SKM-1 treated with dmso at 0.1 percent for 144 hours (cell line): Measurements from ENCODE around the gene CDON.

Source experiments
- DNase-seq: peaks from one replicate; lab custom pipeline; 2025; ENCODE audit not compliant: unreplicated experiment; lab: John Stamatoyannopoulos, UW

CDON gene, protein sequence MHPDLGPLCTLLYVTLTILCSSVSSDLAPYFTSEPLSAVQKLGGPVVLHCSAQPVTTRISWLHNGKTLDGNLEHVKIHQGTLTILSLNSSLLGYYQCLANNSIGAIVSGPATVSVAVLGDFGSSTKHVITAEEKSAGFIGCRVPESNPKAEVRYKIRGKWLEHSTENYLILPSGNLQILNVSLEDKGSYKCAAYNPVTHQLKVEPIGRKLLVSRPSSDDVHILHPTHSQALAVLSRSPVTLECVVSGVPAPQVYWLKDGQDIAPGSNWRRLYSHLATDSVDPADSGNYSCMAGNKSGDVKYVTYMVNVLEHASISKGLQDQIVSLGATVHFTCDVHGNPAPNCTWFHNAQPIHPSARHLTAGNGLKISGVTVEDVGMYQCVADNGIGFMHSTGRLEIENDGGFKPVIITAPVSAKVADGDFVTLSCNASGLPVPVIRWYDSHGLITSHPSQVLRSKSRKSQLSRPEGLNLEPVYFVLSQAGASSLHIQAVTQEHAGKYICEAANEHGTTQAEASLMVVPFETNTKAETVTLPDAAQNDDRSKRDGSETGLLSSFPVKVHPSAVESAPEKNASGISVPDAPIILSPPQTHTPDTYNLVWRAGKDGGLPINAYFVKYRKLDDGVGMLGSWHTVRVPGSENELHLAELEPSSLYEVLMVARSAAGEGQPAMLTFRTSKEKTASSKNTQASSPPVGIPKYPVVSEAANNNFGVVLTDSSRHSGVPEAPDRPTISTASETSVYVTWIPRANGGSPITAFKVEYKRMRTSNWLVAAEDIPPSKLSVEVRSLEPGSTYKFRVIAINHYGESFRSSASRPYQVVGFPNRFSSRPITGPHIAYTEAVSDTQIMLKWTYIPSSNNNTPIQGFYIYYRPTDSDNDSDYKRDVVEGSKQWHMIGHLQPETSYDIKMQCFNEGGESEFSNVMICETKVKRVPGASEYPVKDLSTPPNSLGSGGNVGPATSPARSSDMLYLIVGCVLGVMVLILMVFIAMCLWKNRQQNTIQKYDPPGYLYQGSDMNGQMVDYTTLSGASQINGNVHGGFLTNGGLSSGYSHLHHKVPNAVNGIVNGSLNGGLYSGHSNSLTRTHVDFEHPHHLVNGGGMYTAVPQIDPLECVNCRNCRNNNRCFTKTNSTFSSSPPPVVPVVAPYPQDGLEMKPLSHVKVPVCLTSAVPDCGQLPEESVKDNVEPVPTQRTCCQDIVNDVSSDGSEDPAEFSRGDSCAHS (N-terminal part only)

DNA sequence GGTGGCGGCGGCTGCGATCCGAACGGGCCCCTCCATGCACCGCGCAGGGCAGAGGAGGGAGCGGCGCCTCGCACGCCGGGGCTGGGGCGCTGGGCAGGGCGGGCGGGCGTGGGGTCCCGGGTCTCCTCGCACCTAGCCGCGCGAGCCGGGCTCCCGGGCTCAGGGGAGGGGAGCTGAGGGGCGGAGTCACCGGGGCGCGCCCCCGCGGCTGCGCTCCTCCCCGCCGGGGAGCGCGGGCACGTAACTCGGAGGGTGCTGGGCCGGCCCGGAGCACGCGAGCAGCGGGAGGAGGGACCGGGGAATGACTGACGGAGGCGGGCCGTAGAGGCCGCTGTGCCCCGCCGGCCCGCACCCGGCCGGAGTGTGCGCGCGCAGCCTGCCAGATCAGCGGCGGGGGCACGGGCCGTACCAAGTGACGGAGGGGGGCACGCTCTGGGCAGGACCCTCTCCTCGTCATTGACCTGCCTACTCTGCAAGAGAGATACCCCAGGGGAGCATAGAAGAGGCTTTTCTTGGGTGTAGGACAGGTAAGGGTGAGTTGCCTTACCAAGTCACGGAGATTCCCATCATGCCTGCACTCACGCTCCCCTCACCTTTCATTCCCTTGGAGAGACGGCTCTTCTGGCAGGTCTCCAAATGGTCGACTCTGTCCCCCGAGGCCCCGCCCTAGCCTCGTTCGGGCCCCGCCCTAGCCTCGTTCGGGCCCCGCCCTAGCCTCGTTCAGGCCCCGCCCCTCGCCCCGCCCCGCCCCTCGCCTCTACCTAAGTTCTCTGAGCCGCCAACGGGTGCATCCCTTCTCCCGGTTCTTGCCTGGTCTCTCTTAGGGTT, at the start of gene CDON:
Gene CDON, minus strand, starts transcription at position 188 of the 828 bp plus-strand sequence. CDS start 39,390 bp downstream, outside the sequence.
- peak; percentile 93 for DNase-seq

DNA sequence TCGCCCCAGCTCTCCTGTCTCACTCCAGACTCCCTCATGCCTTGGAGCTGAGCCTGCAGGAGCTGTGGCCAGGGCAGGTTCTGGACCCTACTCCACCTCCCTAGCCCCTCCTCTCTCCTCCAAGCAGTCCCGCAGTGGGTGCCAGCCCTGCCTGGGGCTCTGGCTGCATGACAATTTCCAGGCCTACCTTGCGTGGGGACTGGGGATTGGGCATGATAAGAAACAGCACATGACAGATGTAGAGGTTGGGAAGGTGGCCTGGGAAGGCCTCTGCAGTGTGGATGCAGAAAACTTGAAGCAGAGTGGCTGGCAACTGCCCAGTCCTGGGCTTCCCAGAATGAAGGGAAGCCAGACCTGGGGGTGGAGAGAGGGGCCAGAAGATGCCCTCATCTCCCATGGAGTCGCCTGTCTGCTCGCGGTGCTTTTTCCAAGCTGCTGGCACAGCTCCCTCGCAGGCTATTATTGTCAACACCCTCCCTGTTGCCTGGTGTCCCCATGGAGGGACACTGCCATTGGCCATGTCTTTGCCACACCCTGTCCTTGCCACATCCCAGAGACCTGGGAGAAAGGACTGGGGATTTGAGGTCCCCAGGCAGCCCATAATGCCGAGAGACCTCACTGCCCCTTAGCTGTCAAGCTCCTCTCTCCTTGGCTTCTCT, 48.9 kb upstream of the CDON start:
- no peak for DNase-seq

DNA sequence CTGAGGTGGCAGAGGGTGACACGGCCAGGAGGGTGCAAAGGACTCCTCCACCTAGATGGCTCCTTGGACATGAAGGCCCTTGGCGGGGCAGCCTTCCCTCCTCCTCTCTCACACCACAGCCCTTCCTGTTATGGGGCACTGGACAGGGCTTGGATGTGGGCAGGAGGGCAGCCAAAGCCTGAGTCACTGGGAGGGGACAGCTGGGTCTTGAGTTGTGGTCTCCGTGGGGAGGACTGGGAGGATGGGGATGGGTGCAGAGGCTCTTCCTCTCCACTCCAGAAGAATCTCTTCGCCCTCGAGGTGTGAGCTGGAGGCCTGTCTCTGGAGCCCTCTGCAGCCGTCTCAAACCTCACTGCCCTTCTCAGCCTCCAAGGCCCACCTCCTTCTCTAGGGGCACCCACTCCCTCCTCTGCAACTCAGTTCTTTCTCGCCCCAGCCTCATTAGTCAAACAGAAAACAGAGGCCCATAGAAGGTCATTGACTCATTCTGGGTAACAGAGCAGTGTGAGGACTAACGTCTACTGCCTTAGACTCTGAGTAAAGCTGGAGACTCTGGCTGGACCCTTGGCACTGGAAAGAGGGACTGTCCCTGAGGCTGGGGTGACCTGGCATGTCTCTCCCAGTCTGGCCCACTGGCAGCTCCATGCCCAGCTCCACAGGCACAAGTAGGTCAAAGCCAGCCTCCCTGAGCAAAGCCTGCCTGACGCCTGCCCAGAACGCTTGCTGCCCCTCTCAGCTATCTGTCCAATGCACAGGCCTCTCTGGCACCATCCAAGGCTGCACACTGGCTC, 47.5 kb upstream of the CDON start:
- no peak for DNase-seq

DNA sequence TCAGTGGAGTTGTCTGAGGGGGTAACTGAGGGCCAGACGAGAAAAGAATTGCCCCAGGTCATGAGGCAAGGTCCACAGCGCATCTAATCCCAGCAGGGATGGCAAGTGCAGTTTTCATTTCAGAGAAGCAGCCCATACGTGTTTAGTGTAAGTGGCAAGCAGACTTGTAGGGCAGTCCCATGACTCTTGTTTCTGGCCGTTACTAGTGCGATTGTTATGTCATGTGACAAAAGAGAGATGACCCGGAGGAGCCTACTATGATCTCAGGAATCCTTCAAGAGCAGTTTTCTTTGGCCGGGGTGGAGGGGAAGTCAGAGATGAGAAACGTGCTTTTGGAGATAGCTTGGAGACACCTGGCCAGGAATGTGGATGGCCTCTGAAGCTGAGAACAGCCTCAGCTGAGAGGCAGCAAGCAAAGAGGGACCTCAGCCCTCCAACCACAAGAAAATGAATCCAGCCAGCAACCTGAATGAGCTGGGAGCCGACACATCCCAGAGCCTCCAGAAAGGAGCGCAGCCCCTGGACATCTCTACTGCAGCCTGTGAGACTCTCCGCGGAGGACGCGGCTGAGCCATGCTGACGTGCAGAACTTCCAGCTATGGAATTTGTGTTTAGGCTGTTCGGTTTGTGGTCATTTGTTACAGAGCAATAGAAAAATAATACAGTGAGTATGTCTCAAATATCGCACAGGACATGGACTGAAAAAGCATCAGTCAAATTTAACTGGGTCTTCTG, 44.1 kb upstream of the CDON start:
- DNase-seq, result no peak

DNA sequence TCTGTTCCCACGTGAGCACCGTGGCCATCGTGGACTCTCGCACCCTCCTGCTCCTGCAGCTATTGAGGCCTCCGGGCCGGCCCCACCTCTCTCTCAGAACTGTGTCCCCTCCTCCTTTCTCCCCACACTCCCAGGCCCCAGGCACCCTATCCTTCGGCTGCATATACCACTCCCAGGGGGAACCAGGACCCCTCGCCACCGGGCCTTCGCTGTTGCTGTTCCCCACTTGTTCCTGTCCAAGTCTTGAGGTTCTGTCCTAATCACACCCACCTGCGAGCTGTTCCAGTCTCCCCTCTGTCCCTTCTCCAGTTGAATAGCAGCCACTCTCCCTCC, 43.0 kb upstream of the CDON start:
- DNase-seq, result no peak

DNA sequence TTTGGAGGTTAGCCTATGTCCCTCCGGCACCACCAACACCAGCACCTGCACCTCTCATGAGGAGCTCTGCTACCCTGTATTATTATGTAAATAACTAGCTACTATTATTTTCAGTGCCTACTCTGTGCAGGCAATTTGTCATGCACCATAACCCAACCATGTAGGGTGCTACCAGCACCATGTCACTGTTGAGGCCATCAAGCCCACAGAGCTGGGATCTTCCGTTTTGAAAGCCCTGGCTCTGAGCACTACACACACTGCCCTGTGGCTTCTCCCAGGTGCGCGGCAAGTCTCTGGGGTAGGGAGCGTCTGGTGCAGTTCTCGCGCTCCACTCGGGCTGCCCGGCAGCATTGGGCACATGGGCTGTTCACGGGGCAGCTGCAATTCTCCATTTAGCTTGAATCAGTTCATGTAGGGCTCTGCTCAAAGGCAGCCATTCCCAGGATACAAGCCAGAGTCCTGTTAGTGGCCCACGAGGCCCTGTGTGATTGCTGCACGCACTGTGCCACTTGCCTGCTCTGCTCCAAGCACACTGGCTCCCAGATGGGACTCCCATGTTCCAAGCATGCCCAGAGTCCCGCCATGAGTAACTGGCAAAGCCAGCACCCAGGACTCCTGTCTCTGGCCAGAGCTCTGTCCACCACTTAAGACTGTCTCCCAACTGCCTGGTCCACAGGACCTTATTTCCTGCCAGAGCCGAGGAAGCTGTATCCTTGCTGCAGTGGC, 42.5 kb upstream of the CDON start:
- DNase-seq, result no peak

DNA sequence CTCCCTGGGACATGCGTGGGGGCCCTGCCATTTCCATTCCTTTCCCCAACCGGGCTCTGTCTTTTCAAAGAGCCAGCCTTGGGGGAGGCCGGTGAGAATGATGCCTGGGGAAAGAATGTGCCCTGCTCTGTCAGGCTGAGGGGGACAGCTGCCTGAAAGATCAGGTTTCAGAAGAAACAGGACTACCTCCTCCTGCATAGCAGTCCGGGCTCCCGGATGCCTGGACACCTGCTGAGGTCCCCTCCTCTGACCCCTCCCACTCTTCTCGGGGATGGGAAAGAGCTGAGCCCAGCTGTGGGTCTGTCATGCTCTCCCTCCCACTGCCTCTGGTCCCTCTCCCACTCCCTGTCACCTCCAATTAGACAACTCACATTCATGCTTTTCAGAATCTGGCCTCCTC, 41.8 kb upstream of the CDON start:
- DNase-seq, result no peak

DNA sequence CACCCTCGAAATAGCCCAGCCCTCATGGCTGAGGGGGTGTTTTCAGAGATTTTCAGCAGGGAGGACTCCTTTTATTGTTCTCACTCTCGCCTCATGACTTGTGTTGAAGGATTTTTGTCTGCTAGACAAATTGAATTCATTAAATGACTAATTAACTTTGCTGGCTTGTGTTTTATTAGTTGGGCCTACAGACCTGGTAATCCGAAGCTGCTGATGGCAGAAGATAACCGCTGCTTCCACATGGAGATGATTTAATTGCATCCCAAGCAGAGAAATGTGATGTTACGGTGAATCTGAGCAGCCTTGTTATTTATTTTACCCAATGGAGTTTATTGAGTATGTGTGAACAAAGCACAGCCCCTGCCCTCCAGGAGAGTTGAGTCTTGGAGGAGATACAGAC, 40.5 kb upstream of the CDON start:
- no peak for DNase-seq

DNA sequence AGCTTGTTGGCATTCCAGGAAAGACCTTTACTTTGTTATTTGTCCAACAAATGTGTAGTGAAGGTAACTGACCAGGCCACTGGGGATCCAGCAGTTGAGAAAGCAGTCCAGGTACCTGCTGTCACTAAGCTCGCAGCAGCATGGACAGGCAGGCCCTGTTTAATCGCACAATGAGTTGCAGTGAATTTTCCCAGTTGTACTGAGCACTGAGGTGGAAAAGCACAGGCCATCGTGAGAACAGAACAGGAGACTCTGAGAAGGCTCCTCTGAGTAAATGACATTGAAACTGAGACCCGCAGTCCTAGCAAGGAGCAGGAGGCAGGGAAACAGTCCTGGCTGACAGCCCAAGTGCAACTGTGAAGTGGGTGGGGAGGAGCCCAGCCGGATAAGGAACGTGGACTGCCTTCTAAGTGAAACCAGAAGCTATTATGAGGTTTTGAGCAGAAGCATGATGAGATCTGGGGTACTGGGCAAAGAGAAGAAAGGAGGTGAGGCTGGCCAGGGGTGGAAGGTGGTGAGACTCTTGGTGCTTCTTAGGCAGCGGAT, 39.8 kb upstream of the CDON start:
- DNase-seq, result no peak

DNA sequence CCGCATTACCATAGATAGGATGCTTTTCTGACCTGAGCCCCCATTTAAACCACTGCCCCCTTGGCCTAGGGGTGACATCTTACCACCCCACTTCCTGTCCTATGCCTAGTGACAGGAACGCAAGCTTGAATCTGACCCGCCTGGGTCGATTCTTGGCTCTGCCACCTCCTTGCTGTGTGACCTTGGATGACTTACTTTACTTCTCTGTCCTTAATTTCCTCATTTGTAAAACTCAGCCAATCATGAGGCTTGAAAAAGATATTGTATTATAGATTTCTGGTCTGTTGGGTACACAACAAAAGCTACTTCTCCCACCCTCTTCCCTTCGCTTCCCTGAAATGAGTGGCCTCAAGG, 39.2 kb upstream of the CDON start:
- DNase-seq, result no peak

DNA sequence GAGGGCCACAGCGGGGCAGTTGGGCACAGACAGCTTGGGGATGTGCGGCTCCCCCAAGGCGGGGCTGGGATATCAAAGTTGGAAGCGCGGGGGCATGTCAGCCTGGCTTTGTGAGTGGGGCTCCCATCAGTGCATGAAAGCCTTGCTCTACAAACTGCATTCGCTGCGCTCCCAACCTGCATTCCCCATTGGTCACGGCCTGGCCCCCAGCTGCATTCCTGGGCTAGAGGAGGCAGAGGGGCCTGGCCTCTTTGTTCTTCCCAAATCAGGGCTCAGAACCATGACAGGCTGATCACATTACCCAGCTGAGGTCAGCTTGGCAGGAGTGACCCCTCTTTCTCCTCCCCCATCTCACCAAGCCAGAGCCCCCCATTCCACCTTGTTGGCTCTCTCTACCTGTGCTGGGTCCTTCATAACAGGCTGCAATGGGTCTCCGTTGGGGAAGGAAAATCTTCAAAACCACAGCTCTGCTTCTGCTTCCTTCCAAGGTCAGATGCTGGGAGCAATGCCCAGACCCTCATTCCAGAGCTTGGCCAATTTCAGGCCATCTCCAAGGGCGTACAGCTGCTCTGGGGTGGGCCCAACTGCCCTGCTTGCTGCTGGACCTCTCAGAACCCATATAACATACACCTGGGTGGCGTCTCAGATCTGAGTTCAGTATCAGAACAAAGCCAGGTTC, 38.7 kb upstream of the CDON start:
- no peak for DNase-seq

DNA sequence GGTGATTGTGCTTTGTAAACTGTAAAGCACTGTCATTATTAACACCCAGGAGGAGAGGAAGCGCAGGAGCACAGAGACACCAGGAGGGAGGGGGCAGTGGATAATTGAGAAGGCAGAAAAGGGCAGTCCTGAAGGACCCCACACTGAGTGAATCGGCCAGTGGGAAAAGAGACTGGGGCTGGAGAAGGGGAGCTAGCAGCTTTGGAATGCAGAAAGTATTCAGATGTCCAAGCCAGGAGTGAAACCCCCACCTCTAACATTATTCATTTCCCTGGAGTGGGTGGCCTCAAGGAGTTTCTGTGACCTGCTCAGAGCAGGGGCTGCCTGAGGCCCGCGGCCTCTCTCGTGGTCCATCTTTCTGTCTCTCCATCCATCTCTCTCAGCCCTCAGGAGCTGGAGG, 38.0 kb upstream of the CDON start:
- no peak for DNase-seq

DNA sequence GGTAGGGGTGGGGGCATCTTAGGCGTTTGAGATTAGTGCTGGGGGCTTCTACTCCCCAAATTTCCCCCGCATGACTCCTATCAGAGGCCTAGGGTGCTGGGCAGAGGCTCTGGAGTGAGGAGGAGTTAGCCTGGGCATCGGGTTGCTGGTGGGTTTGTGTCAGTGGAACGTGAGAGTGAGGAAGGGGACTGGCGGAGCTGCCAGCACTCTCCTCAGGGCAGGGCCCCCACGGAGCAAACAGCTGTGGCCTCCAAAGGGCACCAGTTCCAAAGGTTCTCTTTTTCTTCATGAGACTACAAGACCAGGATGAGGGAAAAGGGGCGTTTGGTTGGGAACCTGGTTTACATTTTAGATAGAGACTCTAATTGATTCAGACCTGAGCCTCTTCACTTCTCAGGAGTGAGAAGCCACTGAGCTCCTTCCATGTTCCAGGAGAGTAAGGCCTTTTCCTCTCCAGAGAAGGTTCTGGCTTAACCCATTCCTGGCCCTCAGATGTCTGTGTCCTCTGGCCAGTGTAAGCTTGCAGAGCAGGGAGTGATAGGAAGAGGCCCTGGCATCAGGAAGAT, 35.6 kb upstream of the CDON start:
- no peak for DNase-seq

DNA sequence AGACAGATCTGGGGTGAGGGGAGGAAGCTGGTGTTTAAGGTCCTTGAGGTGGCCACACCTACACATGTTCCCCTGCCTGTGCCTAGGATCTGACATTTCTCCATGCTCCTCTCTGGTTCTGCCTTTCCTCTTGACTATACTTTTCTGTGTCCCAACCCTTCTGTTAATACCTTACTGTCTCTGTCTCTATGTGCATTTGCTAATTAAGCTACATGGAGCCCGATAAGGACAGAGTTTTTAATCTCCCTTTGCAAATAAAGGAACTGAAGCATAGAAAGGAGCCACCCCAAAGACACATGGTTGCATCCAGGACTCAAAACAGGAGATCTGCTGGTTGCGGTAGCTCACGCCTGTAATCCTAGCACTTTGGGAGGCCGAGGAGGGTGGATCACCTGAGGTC, 33.1 kb upstream of the CDON start:
- DNase-seq, result no peak

DNA sequence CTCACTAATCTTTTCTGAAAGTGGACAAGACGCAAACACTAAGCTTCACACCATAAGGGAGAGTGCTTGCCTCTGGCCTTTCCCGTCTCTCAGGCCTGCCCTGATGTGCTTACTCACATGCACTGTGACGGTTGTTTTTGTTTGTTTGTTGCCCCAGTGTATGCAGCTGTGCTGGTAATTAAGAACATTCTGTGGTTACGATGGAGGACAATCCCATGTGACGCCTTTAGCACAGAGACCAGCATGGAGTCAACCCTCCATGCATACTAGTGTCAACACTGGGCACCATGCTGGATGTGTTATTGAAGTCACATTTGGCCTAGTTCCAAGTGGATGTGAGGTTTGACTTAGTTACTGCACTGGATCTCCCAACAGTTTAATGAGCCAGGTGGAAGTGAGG, 27.8 kb upstream of the CDON start:
- no peak for DNase-seq

DNA sequence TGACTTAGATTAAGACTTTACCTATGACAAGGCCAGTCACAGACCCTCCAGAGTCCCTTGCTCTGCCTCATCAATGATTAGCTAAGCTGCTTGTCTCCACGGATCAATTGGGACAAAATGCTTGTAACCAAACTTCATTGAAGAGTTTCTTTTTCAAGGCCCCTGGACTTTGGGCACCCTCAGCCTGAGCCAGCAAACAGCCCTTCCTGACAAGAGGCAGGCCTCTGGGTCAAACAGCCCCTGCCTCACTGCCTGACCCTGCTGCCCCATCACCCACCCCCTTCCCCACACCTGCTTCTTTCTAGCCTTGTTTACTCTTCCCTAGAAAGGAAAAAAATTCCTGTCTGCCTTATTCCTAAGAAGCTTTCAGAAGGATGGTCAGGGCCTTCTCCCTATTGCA, 26.3 kb upstream of the CDON start:
- no peak for DNase-seq

DNA sequence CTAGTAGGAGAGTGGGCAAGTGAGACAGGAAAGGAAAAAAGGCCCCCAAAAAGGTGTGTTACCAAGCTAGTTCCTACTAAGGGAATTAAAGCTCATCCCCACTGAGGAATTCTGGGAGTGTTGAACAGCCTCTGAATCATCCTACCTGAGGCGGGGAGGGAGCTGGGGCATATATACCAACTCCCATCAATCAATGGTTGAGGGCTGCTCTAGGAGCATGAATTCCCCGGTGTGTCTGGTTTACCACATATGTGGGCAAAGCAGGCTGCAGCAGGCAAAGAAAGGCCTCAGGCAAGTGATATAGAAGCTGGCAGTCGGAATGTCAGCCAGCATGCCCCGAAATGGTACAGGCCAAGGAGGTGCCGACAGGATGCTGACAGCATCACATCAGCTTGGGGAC, 23.6 kb upstream of the CDON start:
- no peak for DNase-seq
